ENCODE measurements around the gene C3orf38.
"Not testable (repeated sequence)": the region's sequence is repeated elsewhere in the genome, so short reads cannot be mapped to it uniquely, and the experiment has no call there.

Gene C3orf38

GRCh38 chr3:88114878-88115549 lies 34.7 kb upstream of the C3orf38 start:
- Histone ChIP-seq H3K36me3 (peaks cover 0 to 15% (median 8%) of the 10 kb centered on the region in 3 donors), H3K27me3 (no peaks in the 10 kb centered on the region), H3K9me3 (no peaks in the 10 kb centered on the region), H3K4me1 (peaks cover 0 to 14% (median 2%) of the 10 kb centered on the region in 4 donors), H3K4me3 (no peak overlapping the region), H3K27ac (no peak overlapping the region)
- TF ChIP-seq, protein P1, sequence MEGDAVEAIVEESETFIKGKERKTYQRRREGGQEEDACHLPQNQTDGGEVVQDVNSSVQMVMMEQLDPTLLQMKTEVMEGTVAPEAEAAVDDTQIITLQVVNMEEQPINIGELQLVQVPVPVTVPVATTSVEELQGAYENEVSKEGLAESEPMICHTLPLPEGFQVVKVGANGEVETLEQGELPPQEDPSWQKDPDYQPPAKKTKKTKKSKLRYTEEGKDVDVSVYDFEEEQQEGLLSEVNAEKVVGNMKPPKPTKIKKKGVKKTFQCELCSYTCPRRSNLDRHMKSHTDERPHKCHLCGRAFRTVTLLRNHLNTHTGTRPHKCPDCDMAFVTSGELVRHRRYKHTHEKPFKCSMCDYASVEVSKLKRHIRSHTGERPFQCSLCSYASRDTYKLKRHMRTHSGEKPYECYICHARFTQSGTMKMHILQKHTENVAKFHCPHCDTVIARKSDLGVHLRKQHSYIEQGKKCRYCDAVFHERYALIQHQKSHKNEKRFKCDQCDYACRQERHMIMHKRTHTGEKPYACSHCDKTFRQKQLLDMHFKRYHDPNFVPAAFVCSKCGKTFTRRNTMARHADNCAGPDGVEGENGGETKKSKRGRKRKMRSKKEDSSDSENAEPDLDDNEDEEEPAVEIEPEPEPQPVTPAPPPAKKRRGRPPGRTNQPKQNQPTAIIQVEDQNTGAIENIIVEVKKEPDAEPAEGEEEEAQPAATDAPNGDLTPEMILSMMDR (IDR thresholded peaks at IDR 0.05): no peak
- no peak for DNase-seq
- intact Hi-C loops (cut with DNase I; ENCODE audit: low total_unique reads): no loop called here

DNA sequence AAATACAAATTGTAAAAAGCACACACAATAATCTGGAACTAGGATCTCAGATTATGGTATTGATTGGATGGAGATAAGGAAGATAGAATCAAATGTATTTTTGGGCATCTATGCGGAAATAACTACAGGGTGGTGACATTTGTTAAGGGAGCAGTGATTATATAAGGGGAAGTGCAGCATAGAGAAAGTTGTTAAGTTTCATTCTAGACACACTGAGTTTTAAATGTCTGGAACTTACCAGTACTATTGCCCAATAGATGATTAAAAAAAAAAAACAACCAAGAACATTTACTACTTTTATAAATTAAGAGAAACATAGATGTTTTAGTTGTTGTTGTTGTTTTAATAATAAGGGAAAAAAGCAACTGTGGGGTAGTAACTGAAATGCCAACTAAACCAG lies 32.1 kb upstream of the C3orf38 start:
- TF ChIP-seq, protein P1 (IDR thresholded peaks at IDR 0.05): no peak
- H3K27me3 ChIP-seq: no peaks in the 10 kb centered on the region
- no peaks in the 10 kb centered on the region for H3K9me3 ChIP-seq
- no peak overlapping the region for H3K4me3 ChIP-seq
- DNase-seq: no peak
- peaks cover 0 to 6% (median 2%) of the 10 kb centered on the region in 4 donors for H3K4me1 ChIP-seq
- H3K36me3 ChIP-seq: peaks cover 0 to 15% (median 8%) of the 10 kb centered on the region in 3 donors
- intact Hi-C loops (cut with DNase I; ENCODE audit: low total_unique reads): no loop called here
- H3K27ac ChIP-seq: no peak overlapping the region

- H3K4me3 ChIP-seq; H3K27ac ChIP-seq; H3K9me3 ChIP-seq; intact Hi-C loops (cut with DNase I; ENCODE audit: low total_unique reads); H3K4me1 ChIP-seq; DNase-seq; H3K27me3 ChIP-seq: not testable (repeated sequence)
- H3K36me3 ChIP-seq: peaks cover 0 to 15% (median 8%) of the 10 kb centered on the region in 3 donors
Measured at GRCh38 chr3:88118603-88119002, 31.2 kb upstream of the C3orf38 start.

GRCh38 chr3:88123526-88123925 lies 26.2 kb upstream of the C3orf38 start:
- H3K36me3 ChIP-seq: peaks cover 0 to 1% (median 0%) of the 10 kb centered on the region in 3 donors
- no peaks in the 10 kb centered on the region for H3K9me3 ChIP-seq
- no peaks in the 10 kb centered on the region for H3K27me3 ChIP-seq
- H3K4me1 ChIP-seq: no peaks in the 10 kb centered on the region
- no peak for DNase-seq
- intact Hi-C loops (cut with DNase I; ENCODE audit: low total_unique reads): no loop called here
- TF ChIP-seq, protein P1 (IDR thresholded peaks at IDR 0.05): no peak
- H3K27ac ChIP-seq: no peak overlapping the region
- H3K4me3 ChIP-seq: no peak overlapping the region

DNA sequence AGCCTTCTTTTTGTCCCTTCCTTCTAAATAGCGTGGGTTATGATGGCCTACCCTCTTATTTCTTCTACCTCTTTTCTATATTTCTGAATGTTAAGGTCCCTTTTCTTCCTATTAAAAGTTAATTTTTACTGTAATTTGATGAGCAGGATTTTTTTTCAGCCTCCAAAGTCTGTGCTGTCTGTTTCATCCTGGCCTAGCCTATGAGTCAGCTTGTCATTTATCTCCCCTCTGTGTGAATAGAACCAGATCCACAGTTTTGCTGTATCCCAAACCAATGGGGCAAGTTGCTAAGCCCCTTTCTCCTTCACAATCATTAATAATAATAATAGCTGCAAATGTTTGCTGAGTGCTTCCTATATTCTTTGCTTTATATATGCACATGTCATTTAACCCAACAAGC lies 18.1 kb upstream of the C3orf38 start:
- no peaks in the 10 kb centered on the region for H3K9me3 ChIP-seq
- no peak for DNase-seq
- TF ChIP-seq, protein P1 (IDR thresholded peaks at IDR 0.05): no peak
- H3K4me3 ChIP-seq: no peak overlapping the region
- H3K27me3 ChIP-seq: no peaks in the 10 kb centered on the region
- H3K36me3 ChIP-seq: peaks cover 0 to 26% (median 13%) of the 10 kb centered on the region in 3 donors
- intact Hi-C loops (cut with DNase I; ENCODE audit: low total_unique reads): no loop called here
- H3K4me1 ChIP-seq: no peaks in the 10 kb centered on the region
- H3K27ac ChIP-seq: no peak overlapping the region

- no peak for DNase-seq
- Histone ChIP-seq H3K4me1 (no peaks in the 10 kb centered on the region), H3K27ac (no peak overlapping the region), H3K27me3 (no peaks in the 10 kb centered on the region), H3K36me3 (peaks cover 0 to 34% (median 13%) of the 10 kb centered on the region in 3 donors), H3K4me3 (no peak overlapping the region), H3K9me3 (no peaks in the 10 kb centered on the region)
- intact Hi-C loops (cut with DNase I; ENCODE audit: low total_unique reads): no loop called here
- TF ChIP-seq, protein P1 (IDR thresholded peaks at IDR 0.05): no peak
Measured at GRCh38 chr3:88132894-88133293, 16.9 kb upstream of the C3orf38 start.
